ENCODE measurements around the gene FRRS1L. TPM values are rescaled to one million over a fixed set of nuclear protein-coding genes. Genes with fewer than 3 reads are reported as not detected.
A peak's percentile ranks its signal among the peaks of the same experiment; 100 is the strongest.

Gene FRRS1L
- total and polyA plus RNA-seq, 2 of the 13 experiments (the other 11 are each of a cell fraction or from before 2014, with no cell fraction given), result 0.02 to 0.03 TPM

- TF ChIP-seq, protein P1, sequence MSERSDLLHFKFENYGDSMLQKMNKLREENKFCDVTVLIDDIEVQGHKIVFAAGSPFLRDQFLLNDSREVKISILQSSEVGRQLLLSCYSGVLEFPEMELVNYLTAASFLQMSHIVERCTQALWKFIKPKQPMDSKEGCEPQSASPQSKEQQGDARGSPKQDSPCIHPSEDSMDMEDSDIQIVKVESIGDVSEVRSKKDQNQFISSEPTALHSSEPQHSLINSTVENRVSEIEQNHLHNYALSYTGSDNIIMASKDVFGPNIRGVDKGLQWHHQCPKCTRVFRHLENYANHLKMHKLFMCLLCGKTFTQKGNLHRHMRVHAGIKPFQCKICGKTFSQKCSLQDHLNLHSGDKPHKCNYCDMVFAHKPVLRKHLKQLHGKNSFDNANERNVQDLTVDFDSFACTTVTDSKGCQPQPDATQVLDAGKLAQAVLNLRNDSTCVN (CRISPR knock-in tag; IDR thresholded peaks at IDR 0.05; ENCODE audit: borderline replicate concordance), result no peak
- TF ChIP-seq KDM3A (CRISPR knock-in tag; IDR thresholded peaks at IDR 0.05; ENCODE audit: low read depth) (no peak), ZNF781 (CRISPR knock-in tag; IDR thresholded peaks at IDR 0.05; ENCODE audit: borderline replicate concordance, not compliant biosample characterization) (no peak), GLI4 (CRISPR knock-in tag; IDR thresholded peaks at IDR 0.05; ENCODE audit: borderline replicate concordance) (no peak), REPIN1 (CRISPR knock-in tag; IDR thresholded peaks at IDR 0.05; ENCODE audit: borderline replicate concordance, low read depth) (no peak; the same call in 1 of the 2 replicates), ATF2 (CRISPR knock-in tag; IDR thresholded peaks at IDR 0.05) (peak; percentile 77), RFXAP (CRISPR knock-in tag; IDR thresholded peaks at IDR 0.05; ENCODE audit: borderline replicate concordance) (no peak), PCBP1 (IDR thresholded peaks at IDR 0.05; ENCODE audit: borderline replicate concordance, low read depth, low read length) (no peak), ATF7 (IDR thresholded peaks at IDR 0.05) (no peak), ATF7 (CRISPR knock-in tag; IDR thresholded peaks at IDR 0.05) (no peak)
- TF ChIP-seq, protein P2, sequence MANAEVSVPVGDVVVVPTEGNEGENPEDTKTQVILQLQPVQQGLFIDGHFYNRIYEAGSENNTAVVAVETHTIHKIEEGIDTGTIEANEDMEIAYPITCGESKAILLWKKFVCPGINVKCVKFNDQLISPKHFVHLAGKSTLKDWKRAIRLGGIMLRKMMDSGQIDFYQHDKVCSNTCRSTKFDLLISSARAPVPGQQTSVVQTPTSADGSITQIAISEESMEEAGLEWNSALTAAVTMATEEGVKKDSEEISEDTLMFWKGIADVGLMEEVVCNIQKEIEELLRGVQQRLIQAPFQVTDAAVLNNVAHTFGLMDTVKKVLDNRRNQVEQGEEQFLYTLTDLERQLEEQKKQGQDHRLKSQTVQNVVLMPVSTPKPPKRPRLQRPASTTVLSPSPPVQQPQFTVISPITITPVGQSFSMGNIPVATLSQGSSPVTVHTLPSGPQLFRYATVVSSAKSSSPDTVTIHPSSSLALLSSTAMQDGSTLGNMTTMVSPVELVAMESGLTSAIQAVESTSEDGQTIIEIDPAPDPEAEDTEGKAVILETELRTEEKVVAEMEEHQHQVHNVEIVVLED (CRISPR knock-in tag; IDR thresholded peaks at IDR 0.05; ENCODE audit: borderline replicate concordance), result peak; percentile 41; the same call in 1 of the 2 replicates
- TF ChIP-seq, protein P3, sequence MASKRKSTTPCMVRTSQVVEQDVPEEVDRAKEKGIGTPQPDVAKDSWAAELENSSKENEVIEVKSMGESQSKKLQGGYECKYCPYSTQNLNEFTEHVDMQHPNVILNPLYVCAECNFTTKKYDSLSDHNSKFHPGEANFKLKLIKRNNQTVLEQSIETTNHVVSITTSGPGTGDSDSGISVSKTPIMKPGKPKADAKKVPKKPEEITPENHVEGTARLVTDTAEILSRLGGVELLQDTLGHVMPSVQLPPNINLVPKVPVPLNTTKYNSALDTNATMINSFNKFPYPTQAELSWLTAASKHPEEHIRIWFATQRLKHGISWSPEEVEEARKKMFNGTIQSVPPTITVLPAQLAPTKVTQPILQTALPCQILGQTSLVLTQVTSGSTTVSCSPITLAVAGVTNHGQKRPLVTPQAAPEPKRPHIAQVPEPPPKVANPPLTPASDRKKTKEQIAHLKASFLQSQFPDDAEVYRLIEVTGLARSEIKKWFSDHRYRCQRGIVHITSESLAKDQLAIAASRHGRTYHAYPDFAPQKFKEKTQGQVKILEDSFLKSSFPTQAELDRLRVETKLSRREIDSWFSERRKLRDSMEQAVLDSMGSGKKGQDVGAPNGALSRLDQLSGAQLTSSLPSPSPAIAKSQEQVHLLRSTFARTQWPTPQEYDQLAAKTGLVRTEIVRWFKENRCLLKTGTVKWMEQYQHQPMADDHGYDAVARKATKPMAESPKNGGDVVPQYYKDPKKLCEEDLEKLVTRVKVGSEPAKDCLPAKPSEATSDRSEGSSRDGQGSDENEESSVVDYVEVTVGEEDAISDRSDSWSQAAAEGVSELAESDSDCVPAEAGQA (IDR thresholded peaks at IDR 0.05; ENCODE audit: low read depth), result no peak
- TF ChIP-seq, protein P3 (CRISPR knock-in tag; IDR thresholded peaks at IDR 0.05; ENCODE audit: borderline replicate concordance), result peak; percentile 36; the same call in 1 of the 2 replicates
These were observed 84.9 kb downstream of the FRRS1L start (continued) for GRCh38 chr9:109082091-109082620.

All from HepG2 (cell line).